Measurements from ENCODE around the gene PPDPF.
"Not testable (repeated sequence)": the region's sequence is repeated elsewhere in the genome, so short reads cannot be mapped to it uniquely, and the experiment has no call there.

PPDPF gene

GRCh38 chr20:63566395-63567135 lies 46.0 kb downstream of the PPDPF start:
- DNase-seq = no peak

- no peak for DNase-seq
Observed at GRCh38 chr20:63567136-63567385, 46.5 kb downstream of the PPDPF start.

DNA sequence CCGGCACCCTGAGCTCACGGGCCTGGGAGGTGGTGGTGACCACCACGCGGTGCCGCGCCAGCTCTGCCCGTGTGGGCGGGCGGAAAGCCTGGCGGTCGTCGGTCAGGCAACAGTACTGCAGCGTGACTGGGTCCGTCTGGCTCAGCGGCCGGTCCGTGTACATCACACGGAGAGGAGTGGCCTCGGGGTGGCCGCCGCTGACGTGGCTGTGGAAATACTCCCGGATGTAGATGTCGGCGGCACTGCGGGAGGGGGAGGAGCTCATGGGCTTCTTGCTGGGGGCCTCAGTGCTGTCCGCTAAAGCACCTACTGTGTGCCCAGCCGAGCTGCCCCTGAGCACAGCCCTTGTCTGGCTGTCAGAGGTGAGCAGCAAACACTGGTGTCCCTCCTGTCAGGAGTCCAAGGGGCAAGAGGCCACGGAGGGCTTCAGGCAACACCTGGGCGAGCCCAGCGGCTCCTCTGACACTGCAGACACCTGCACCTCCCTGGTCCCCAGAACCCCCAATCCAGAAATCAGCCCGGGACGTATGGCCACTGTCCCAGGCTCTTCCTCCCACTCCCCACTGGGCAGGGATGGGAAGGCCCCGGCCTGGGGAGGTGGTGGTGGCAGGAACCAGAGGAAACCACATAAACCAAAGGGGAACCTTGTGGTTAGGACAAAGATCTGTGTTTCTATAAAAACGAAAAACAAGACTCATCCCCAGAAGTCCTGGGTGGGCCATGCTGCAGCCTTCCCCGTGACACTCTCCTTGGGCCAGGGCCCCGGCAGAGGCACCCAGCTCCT lies 47.0 kb downstream of the PPDPF start:
- DNase-seq = no peak

DNA sequence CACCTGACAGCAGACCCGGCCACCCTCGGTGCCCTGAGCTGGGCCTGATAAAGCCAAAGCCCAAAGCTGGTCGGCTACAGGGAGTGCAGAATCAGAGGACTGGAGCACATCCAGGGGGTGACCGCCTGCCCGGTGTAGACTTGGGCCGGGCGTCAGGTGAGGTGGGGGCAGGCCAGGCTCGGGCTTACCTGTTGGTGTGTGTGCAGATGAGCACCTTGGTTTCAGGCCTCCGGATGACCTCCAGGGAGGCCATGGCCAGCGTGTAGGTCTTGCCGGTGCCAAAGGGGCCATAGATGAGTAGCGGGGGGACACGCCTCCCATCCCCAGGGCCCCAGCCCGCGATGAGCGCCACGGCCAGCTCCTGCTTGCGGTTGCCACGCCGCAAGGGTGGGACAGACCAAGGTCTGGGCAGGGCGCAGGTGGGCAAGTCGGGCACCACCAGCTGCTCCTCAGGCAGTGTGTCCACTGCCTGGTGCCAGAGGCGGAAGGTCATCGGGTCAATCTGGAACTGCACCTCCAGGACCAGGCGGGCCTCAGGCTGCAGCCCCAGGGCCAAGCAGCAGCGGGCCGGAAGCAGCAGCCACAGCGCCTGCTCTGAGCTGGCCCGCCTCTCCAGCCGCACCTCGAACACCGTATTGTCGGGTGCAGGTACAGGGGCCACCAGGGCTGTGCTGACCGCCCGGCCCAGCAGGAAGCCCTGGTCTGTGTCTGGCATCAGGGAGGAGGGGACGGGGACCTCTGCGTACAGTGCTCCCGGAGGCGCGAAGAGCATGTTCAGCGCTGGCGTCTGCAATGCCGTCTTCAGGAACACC lies 47.8 kb downstream of the PPDPF start:
- no peak for DNase-seq

DNA sequence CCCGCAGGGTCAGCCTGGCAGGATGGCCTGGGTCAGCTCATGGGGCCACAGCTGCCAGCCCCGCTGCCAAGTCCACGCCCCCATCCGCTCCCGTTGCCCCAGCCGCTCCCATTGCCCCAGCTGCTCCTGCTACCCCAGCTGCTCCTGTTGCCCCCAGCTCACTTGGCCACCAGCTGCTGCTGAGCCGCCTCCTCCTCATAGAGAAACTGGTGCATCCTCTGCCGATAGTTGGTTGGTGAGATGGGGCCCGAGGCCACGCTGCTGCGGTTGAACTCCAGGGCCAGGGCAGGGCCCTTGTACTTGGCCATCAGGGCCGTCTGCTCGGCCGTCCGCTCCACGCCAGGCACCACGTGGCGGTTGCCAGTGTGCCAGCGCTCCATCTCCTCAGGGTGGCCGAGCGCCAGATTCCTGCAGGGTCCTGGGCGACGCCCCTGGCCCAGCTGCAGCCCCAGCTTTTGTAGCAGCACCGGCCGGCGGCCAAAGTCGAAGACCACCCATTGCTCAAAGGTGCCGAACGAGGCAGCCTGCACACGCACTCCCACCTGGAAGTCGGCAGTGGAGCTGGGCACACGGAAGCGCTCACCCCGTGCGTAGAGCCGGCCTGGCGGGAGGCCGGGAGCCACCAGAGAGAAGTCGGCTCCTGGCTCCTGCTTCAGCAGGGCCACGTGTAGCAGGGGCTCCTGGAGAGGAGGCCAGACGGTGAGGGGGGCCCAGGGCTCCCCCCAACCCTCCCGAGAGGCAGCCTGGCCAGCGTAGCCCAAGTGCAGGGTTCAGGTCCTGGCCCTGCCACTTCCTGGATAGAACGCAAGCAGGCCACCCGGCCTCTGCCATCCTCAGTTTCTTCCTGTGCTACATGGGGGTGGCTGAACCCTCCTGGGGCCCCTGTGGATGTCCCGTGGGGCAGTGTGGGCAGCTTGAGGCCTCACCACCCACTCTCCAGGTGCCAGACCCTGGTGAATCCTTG lies 48.7 kb downstream of the PPDPF start:
- no peak for DNase-seq

- no peak for DNase-seq
Observed at GRCh38 chr20:63570281-63571086, 49.9 kb downstream of the PPDPF start.

- not testable (repeated sequence) for DNase-seq
Observed at GRCh38 chr20:63571087-63571478, 50.5 kb downstream of the PPDPF start.
